Measurements from ENCODE around the gene POU2AF1.

GRCh38 chr11:111373590-111373989, 5.5 kb downstream of the POU2AF1 start:
- no peak for TF ChIP-seq CTCF (IDR thresholded peaks at IDR 0.05)
- TF ChIP-seq POLR2A (IDR thresholded peaks at IDR 0.05) = no peak

Data from breast epithelium (tissue), 3 donors.